GM12878 (cell line): Measurements from ENCODE around the gene HOXD9. TPM values are rescaled to one million over a fixed set of nuclear protein-coding genes. Genes with fewer than 3 reads are reported as not detected.

Experiments used
- ATAC-seq: fragments of 200-7000 bp; cut with Tn5 transposase; 3 replicates; pipeline ENCODE4 v1.9.1; 2020; ENCODE audit warnings: mild to moderate bottlenecking, moderate library complexity
- BruUV-seq: library from RNA; stranded (reverse); fragments of 400-500 nt; replicated peaks from 2 replicates; lab custom pipeline; 2021; lab: Mats Ljungman, UMichigan
- CTCF ChIA-PET: fragments of 300-600 bp; sonication (Branson Sonifier 250); formaldehyde crosslinking; extraction: SDS; loops from one replicate; lab custom pipeline; 2021; ENCODE audit warnings: inconsistent platforms; lab: Yijun Ruan, JAX
- POLR2A ChIA-PET: fragments of 350-600 bp; formaldehyde crosslinking; extraction: SDS; loops from one replicate; lab custom pipeline; 2021; ENCODE audit warnings: inconsistent platforms; lab: Charles Lee
- RAD21 ChIA-PET: fragments of 300-600 bp; sonication (Branson Sonifier 250); formaldehyde crosslinking; loops from one replicate; lab custom pipeline; 2023; ENCODE audit warnings: antibody characterized with exemption; ENCODE audit not compliant: unreplicated experiment; lab: Charles Lee
- SMC1A ChIA-PET: fragments of 300-600 bp; sonication (Branson Sonifier 250); formaldehyde crosslinking; loops from one replicate; lab custom pipeline; 2023; ENCODE audit not compliant: unreplicated experiment, uncharacterized antibody; lab: Charles Lee
- DNase-seq: peaks from one replicate; pipeline ENCODE4 v3.0.0-alpha.2; 2011; ENCODE audit warnings: low read depth, low spot score
- FAIRE-seq: peaks from 3 replicates; lab custom pipeline; 2011; peaks lifted over from hg19 to GRCh38; lab: Jason Lieb, UNC
- H2AFZ ChIP-seq: 2 replicates; pipeline ENCODE4 v1.6.0; 2011; ENCODE audit warnings: low read depth, low read length, control low read depth; ENCODE audit not compliant: control insufficient read depth
- H3K27ac ChIP-seq: 2 replicates; pipeline ENCODE4 v1.5.1; 2011; ENCODE audit warnings: control low read depth; ENCODE audit not compliant: control insufficient read depth, insufficient read depth
- H3K27me3 ChIP-seq, 2 experiments: replicated peaks in 1 of 2; 2 replicates each; pipeline versions ENCODE4 v1.6.0 to v1.6.1; 2011; ENCODE audit warnings: low read length in 1 of 2; ENCODE audit not compliant: control insufficient read depth in 2 of 2, insufficient read depth in 2 of 2
- H3K36me3 ChIP-seq, 2 experiments: 2 replicates each; pipeline ENCODE4 v1.5.1; 2011; ENCODE audit warnings: low read length in 1 of 2; ENCODE audit not compliant: control insufficient read depth in 2 of 2, insufficient read depth in 2 of 2
- H3K4me1 ChIP-seq: 2 replicates; pipeline ENCODE4 v1.6.1; 2011; ENCODE audit warnings: mild to moderate bottlenecking, low read length, moderate library complexity, mixed read lengths; ENCODE audit not compliant: control insufficient read depth, insufficient read depth
- H3K4me2 ChIP-seq: 2 replicates; pipeline ENCODE4 v1.6.0; 2011; ENCODE audit warnings: control low read depth; ENCODE audit not compliant: control insufficient read depth, insufficient read depth
- H3K4me3 ChIP-seq: fragments of 200-600 bp; sonication (generic); 2 replicates; pipeline ENCODE4 v1.5.1; 2016
- H3K79me2 ChIP-seq: 2 replicates; pipeline ENCODE4 v1.6.0; 2011; ENCODE audit warnings: low read length; ENCODE audit not compliant: control insufficient read depth, insufficient read depth
- H3K9ac ChIP-seq: 2 replicates; pipeline ENCODE4 v1.8.0; 2011; ENCODE audit warnings: low read length, control low read depth, mixed read lengths; ENCODE audit not compliant: control insufficient read depth, insufficient read depth
- H3K9me3 ChIP-seq: replicated peaks from 3 replicates; pipeline ENCODE4 v1.5.1; 2011; ENCODE audit warnings: mild to moderate bottlenecking, low read length; ENCODE audit not compliant: control insufficient read depth, insufficient read depth
- H4K20me1 ChIP-seq: 2 replicates; pipeline ENCODE4 v1.6.0; 2011; ENCODE audit not compliant: control insufficient read depth, insufficient read depth
- BRCA1 ChIP-seq: IDR thresholded peaks from 2 replicates; pipeline ENCODE4 v1.6.1; 2011; ENCODE audit warnings: low read depth, low read length, improper control_type of control experiment
- FOXK2 ChIP-seq: fragments of 450-650 bp; IDR thresholded peaks from 2 replicates; pipeline ENCODE4 v1.6.1; 2017; ENCODE audit warnings: mild to moderate bottlenecking, moderate library complexity
- RUNX3 ChIP-seq: IDR thresholded peaks from 2 replicates; pipeline ENCODE4 v1.6.1; 2012; ENCODE audit warnings: low read length, inconsistent platforms
- WRNIP1 ChIP-seq: IDR thresholded peaks from 2 replicates; pipeline ENCODE4 v1.6.1; 2011; ENCODE audit warnings: low read depth, low read length, improper control_type of control experiment, borderline replicate concordance
- WGBS: methylation state at CpG from one replicate; pipeline ENCODE4 v1.1.6; 2016; ENCODE audit warnings: low lambda C conversion rate; ENCODE audit not compliant: insufficient replicate concordance, insufficient coverage; ENCODE audit errors: missing lambda C conversion rate; 5-methylcytosine and 5-hydroxymethylcytosine counted together
- in situ Hi-C: fragments of 300-500 bp; cut with MboI; formaldehyde crosslinking; loops from 9 replicates; pipeline ENCODE4 v1.14.3; 2018; ENCODE audit warnings: mixed read lengths
- intact Hi-C: fragments of 100-400 bp; cut with micrococcal nuclease; formaldehyde crosslinking; loops from one replicate; pipeline ENCODE4 v1.14.2; 2022; ENCODE audit not compliant: unreplicated experiment
- polyA plus RNA-seq, 11 experiments: library from polyadenylated mRNA; depleted of rRNA in 4 of 11; unstranded in 6 of 11; stranded (reverse) in 5 of 11; fragments of >200 nt; fragmentation: Nextera tagmentation in 4 of 11; fragmentation: Illumina TruSeq in 1 of 11; extraction: Ambion mirVana in 4 of 11; extraction: Trizol in 1 of 11; gene quantifications; 1 replicate in 1 of 11; 2 replicates in 10 of 11; pipeline versions ENCODE4 v1.2.1 to v1.2.3, GENCODE V29; 2011 to 2016; ENCODE audit warnings: inconsistent platforms in 2 of 11, missing spikeins in 2 of 11, low read depth in 1 of 11
- total RNA-seq, 4 experiments: library from RNA; depleted of rRNA in 3 of 4; stranded (reverse); fragments of >200 nt in 3 of 4; fragmentation: Illumina TruSeq in 1 of 4; extraction: Trizol in 1 of 4; gene quantifications; 2 replicates each; pipeline versions ENCODE4 v1.2.1 to v1.2.3, GENCODE V29; 2013 to 2021
- TF ChIP-seq, protein P1 (sequence below): IDR thresholded peaks from 2 replicates; pipeline ENCODE4 v1.6.1; 2012; ENCODE audit warnings: low read depth, low read length, improper control_type of control experiment
- TF ChIP-seq, protein P2 (sequence below): fragments of 450-650 bp; IDR thresholded peaks from 2 replicates; pipeline ENCODE4 v1.6.1; 2017; ENCODE audit warnings: low read depth, mild to moderate bottlenecking, moderate library complexity

The HOXD9 gene
- total and polyA plus RNA-seq, 10 of the 15 experiments (the other 5 are each of a cell fraction or from before 2014, with no cell fraction given), result not detected

DNA sequence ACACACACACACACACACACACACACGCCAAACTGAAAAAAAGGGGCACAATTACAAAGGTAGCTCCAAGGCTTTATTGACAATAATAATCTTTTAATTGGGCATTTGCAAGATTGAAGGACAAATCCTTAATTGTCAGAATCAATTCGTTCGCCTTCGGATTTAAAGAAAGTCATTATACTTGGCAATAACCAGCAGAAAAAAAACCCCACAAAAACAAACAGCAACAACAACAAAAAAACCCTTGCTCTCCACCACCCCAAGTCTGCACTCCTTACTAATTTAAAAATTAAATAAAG lies 5.2 kb downstream of the HOXD9 start:
- SMC1A ChIA-PET, result interaction anchor here (0.8 to 3.1 kb wide), 13 partner anchors 12 to 1035 kb away, joined by 3 to 37 read pairs (median 10); no protein-coding TSS in a partner anchor

More for the DNA sequence above, 5.2 kb downstream of the HOXD9 start:
- Histone ChIP-seq H3K4me2 (no peak overlapping the region), H3K4me1 (no peaks in the 10 kb centered on the region), H3K27me3 (peaks cover 7 to 29% of the 10 kb centered on the region in 2 experiments), H4K20me1 (no peaks in the 10 kb centered on the region), H3K27ac (no peak overlapping the region), H3K36me3 (no peaks in the 10 kb centered on the region), H2AFZ (no peak overlapping the region), H3K79me2 (no peaks in the 10 kb centered on the region), H3K4me3 (no peak overlapping the region), H3K9me3 (peaks cover 1% of the 10 kb centered on the region; the same call in 2 of the 3 replicates), H3K9ac (no peak overlapping the region)
- no TSS peak for BruUV-seq
- ATAC-seq (no peak), FAIRE-seq (no peak), DNase-seq (no peak)
- 23% methylated on average over 4 of the region's 4 CpGs for WGBS
- RAD21 ChIA-PET, result interaction anchor here (1.1 to 3.7 kb wide), 10 partner anchors 13 to 1036 kb away, joined by 3 to 25 read pairs (median 12); no protein-coding TSS in a partner anchor
- intact Hi-C loops (loop anchor here (2.0 to 5.0 kb wide), 6 partner anchors 327 to 1035 kb away; no protein-coding TSS in a partner anchor), in situ Hi-C loops (loop anchor here (5.0 to 25.0 kb wide), 4 partner anchors 510 to 1210 kb away; no protein-coding TSS in a partner anchor)
- CTCF ChIA-PET, result interaction anchor here (0.6 to 4.3 kb wide), 29 partner anchors 12 to 1034 kb away, joined by 3 to 79 read pairs (median 6); no protein-coding TSS in a partner anchor
- TF ChIP-seq, protein P1, sequence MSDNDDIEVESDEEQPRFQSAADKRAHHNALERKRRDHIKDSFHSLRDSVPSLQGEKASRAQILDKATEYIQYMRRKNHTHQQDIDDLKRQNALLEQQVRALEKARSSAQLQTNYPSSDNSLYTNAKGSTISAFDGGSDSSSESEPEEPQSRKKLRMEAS, result no peak
- TF ChIP-seq, protein P2, sequence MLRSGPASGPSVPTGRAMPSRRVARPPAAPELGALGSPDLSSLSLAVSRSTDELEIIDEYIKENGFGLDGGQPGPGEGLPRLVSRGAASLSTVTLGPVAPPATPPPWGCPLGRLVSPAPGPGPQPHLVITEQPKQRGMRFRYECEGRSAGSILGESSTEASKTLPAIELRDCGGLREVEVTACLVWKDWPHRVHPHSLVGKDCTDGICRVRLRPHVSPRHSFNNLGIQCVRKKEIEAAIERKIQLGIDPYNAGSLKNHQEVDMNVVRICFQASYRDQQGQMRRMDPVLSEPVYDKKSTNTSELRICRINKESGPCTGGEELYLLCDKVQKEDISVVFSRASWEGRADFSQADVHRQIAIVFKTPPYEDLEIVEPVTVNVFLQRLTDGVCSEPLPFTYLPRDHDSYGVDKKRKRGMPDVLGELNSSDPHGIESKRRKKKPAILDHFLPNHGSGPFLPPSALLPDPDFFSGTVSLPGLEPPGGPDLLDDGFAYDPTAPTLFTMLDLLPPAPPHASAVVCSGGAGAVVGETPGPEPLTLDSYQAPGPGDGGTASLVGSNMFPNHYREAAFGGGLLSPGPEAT, result no peak
- TF ChIP-seq RUNX3 (no peak), FOXK2 (no peak), WRNIP1 (no peak), BRCA1 (no peak)
- POLR2A ChIA-PET, result no interaction called here
